Calu3 (cell line): ENCODE results near the gene CYB5R2. TPM values are rescaled to one million over a fixed set of nuclear protein-coding genes. Genes with fewer than 3 reads are reported as not detected.

Experiments used
- BruUV-seq: library from RNA; stranded (reverse); fragments of 400-500 nt; replicated peaks from 2 replicates; lab custom pipeline; 2021; lab: Mats Ljungman, UMichigan
- CTCF ChIA-PET: fragments of 300-600 bp; sonication (Branson Sonifier 250); formaldehyde crosslinking; loops from one replicate; lab custom pipeline; 2022; ENCODE audit warnings: antibody characterized with exemption; lab: Charles Lee
- DNase-seq: peaks from one replicate; pipeline ENCODE4 v3.0.0; 2022
- H3K27ac Mint-ChIP-seq: one replicate; pipeline ENCODE4 v1.8.0; 2022; ENCODE audit warnings: mixed read lengths; ENCODE audit not compliant: unreplicated experiment
- H3K27me3 Mint-ChIP-seq: one replicate; pipeline ENCODE4 v1.8.0; 2022; ENCODE audit warnings: mixed read lengths; ENCODE audit not compliant: unreplicated experiment
- H3K36me3 Mint-ChIP-seq: one replicate; pipeline ENCODE4 v1.8.0; 2022; ENCODE audit warnings: mild to moderate bottlenecking, moderate library complexity, mixed read lengths; ENCODE audit not compliant: insufficient read depth, unreplicated experiment
- H3K4me1 Mint-ChIP-seq: one replicate; pipeline ENCODE4 v1.8.0; 2022; ENCODE audit warnings: mild to moderate bottlenecking, low read depth, mixed read lengths; ENCODE audit not compliant: unreplicated experiment
- H3K4me3 Mint-ChIP-seq: one replicate; pipeline ENCODE4 v1.8.0; 2022; ENCODE audit warnings: mild to moderate bottlenecking, low read depth, moderate library complexity, mixed read lengths; ENCODE audit not compliant: unreplicated experiment
- H3K9me3 Mint-ChIP-seq: one replicate; pipeline ENCODE4 v1.8.0; 2022; ENCODE audit warnings: low read depth, mixed read lengths; ENCODE audit not compliant: unreplicated experiment
- intact Hi-C: fragments of 100-400 bp; cut with micrococcal nuclease; formaldehyde crosslinking; loops from one replicate; pipeline ENCODE4 v1.10.0; 2022; ENCODE audit not compliant: unreplicated experiment
- total RNA-seq: library from RNA; stranded (reverse); gene quantifications from 2 replicates; pipeline ENCODE4 v1.2.3, GENCODE V29; 2022
- TF ChIP-seq, protein P1 (sequence below): fragments of 200-600 bp; IDR thresholded peaks from one replicate; pipeline ENCODE4 v1.8.0; 2022; ENCODE audit warnings: antibody characterized with exemption; ENCODE audit not compliant: unreplicated experiment

Gene CYB5R2
- total RNA-seq, 1 experiment from 2014 or later = 23.0 TPM

DNA sequence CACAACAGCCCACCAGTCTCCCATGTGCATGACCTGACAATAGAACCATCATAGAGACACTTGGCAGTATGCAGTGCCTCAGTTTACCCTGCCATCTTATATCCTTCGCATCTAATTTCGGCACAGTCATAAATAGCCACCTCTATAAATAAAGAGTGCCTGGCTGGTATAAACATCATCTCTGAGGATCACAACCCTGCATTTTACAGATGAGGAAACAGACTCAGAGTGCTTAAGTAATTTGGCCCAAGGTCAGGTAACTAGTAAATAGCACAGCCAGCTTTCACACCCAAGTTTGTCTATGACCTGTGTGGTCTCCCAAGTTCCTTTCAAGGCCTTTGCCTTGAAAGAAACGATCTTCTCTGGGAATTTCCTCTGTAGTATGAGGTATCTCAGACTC is 44.6 kb downstream of the CYB5R2 start:
- Mint-ChIP-seq H3K36me3 (no peaks in the 10 kb centered on the region), H3K9me3 (no peaks in the 10 kb centered on the region), H3K4me1 (no peaks in the 10 kb centered on the region), H3K27ac (no peak overlapping the region), H3K4me3 (no peak overlapping the region), H3K27me3 (no peaks in the 10 kb centered on the region)
- DNase-seq = no peak
- intact Hi-C loops = no loop called here
- TF ChIP-seq, protein P1, sequence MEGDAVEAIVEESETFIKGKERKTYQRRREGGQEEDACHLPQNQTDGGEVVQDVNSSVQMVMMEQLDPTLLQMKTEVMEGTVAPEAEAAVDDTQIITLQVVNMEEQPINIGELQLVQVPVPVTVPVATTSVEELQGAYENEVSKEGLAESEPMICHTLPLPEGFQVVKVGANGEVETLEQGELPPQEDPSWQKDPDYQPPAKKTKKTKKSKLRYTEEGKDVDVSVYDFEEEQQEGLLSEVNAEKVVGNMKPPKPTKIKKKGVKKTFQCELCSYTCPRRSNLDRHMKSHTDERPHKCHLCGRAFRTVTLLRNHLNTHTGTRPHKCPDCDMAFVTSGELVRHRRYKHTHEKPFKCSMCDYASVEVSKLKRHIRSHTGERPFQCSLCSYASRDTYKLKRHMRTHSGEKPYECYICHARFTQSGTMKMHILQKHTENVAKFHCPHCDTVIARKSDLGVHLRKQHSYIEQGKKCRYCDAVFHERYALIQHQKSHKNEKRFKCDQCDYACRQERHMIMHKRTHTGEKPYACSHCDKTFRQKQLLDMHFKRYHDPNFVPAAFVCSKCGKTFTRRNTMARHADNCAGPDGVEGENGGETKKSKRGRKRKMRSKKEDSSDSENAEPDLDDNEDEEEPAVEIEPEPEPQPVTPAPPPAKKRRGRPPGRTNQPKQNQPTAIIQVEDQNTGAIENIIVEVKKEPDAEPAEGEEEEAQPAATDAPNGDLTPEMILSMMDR = no peak
- BruUV-seq = no TSS peak
- CTCF ChIA-PET = interaction anchor here (1.0 kb wide), 1 partner anchor 17 kb away, joined by 3 read pairs; no protein-coding TSS in a partner anchor

DNA sequence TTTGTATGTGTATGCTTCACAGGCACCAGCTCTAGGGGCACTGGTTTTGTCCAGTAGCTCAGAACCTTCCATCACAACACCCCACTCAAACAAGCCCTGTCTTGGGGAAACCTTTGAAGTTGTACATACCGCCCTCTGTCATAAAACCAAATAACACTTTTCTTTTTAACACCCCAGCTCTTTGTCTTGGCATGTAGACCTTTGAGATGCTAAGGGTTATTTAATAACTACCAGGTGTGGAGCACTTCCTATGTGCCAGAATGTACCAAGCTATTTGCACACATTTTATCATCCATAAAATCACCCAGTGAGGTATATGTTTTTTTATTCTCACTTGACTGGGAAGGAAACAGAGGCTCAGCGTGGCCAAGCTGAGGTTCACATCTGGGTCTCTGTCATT is 50.6 kb downstream of the CYB5R2 start:
- Mint-ChIP-seq H3K9me3 (no peaks in the 10 kb centered on the region), H3K27ac (no peak overlapping the region), H3K4me1 (no peaks in the 10 kb centered on the region), H3K36me3 (peaks cover 5% of the 10 kb centered on the region), H3K27me3 (no peaks in the 10 kb centered on the region), H3K4me3 (no peak overlapping the region)
- intact Hi-C loops = no loop called here
- no TSS peak for BruUV-seq
- no peak for DNase-seq
- CTCF ChIA-PET = interaction anchor here (0.8 kb wide), 1 partner anchor 11 kb away, joined by 3 read pairs; no protein-coding TSS in a partner anchor
- TF ChIP-seq, protein P1 = no peak

DNA sequence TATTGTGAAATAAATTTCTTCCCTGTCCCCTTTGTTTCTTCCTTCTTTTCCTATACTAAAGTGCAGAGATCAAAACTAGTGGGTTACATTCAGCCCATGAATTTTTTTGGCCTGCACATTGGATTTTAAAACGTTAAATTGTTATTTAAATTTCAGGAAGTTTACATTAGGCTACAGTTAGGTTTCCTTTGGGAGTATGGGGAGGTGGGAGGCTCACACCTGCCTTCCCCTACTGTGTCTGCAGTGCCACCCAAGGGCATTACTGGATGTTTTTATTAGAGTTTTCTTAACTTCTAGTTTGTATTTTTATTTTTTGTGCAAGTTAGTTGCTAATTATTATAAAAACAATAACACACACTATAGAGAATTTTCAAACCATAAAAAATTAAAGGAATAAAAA is 51.7 kb downstream of the CYB5R2 start:
- no TSS peak for BruUV-seq
- CTCF ChIA-PET = no interaction called here
- DNase-seq = no peak
- H3K27ac Mint-ChIP-seq = no peak overlapping the region
- H3K9me3 Mint-ChIP-seq = no peaks in the 10 kb centered on the region
- intact Hi-C loops = no loop called here
- TF ChIP-seq, protein P1 = no peak
- peaks cover 5% of the 10 kb centered on the region for H3K36me3 Mint-ChIP-seq
- H3K4me1 Mint-ChIP-seq = no peaks in the 10 kb centered on the region
- H3K4me3 Mint-ChIP-seq = no peak overlapping the region
- no peaks in the 10 kb centered on the region for H3K27me3 Mint-ChIP-seq

DNA sequence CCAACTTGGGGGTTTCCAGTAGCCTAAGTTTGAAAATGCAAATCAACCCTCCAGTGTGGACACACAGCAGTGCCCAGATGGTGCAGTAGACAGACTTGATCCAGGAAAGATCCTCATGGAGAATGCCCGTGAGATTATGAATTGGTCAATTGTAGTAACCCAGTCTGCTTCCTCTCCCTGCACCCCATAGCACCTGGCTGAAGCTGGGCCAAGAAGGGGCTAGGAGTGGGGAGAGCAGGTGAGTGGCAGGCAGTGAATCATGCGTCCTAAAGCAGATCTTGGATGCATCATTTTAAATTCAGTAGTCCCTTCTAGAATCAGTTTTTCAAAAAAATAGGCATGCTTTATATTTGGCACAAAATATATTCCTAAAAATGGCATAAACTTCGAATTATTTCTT is 52.2 kb downstream of the CYB5R2 start:
- CTCF ChIA-PET = no interaction called here
- no TSS peak for BruUV-seq
- TF ChIP-seq, protein P1 = no peak
- no peak for DNase-seq
- peaks cover 5% of the 10 kb centered on the region for H3K36me3 Mint-ChIP-seq
- no peaks in the 10 kb centered on the region for H3K27me3 Mint-ChIP-seq
- no peaks in the 10 kb centered on the region for H3K9me3 Mint-ChIP-seq
- H3K27ac Mint-ChIP-seq = no peak overlapping the region
- intact Hi-C loops = no loop called here
- no peaks in the 10 kb centered on the region for H3K4me1 Mint-ChIP-seq
- H3K4me3 Mint-ChIP-seq = no peak overlapping the region
